Gastroesophageal sphincter (tissue), 4 donors: ENCODE results near the gene IGSF8. TPM values are rescaled to one million over a fixed set of nuclear protein-coding genes. Genes with fewer than 3 reads are reported as not detected.

Experiments
- ATAC-seq: fragments of 150-250 bp; one replicate; pipeline ENCODE4 v1.9.1; 2016; ENCODE audit warnings: mild to moderate bottlenecking, moderate library complexity
- H3K27ac ChIP-seq, 4 donors: fragments of 200-600 bp; sonication (generic) in 3 of 4; 1 replicate in 3 of 4; 2 replicates in 1 of 4; pipeline ENCODE4 v1.5.1; 2016 to 2019
- H3K27me3 ChIP-seq: fragments of 200-600 bp; sonication (generic); one replicate; pipeline ENCODE4 v1.5.1; 2019
- H3K36me3 ChIP-seq, 2 donors: fragments of 200-600 bp; sonication (generic); one replicate each; pipeline ENCODE4 v1.5.1; 2019; ENCODE audit warnings: control low read depth in 1 of 2
- H3K4me1 ChIP-seq, 3 donors: fragments of 200-600 bp; sonication (generic); 1 replicate in 2 of 3; 2 replicates in 1 of 3; pipeline ENCODE4 v1.5.1; 2016 to 2019; ENCODE audit warnings: control low read depth in 2 of 3
- H3K4me3 ChIP-seq, 2 donors: fragments of 200-600 bp; sonication (generic); one replicate each; pipeline ENCODE4 v1.5.1; 2019; ENCODE audit warnings: mild to moderate bottlenecking in 1 of 2, moderate library complexity in 1 of 2
- H3K9me3 ChIP-seq, 3 donors: fragments of 200-600 bp; sonication (generic); one replicate each; pipeline ENCODE4 v1.5.1; 2017 to 2019; ENCODE audit warnings: control low read depth in 2 of 3
- CTCF ChIP-seq, 4 experiments: fragments of 200-600 bp in 2 of 4; fragments of 450-650 bp in 2 of 4; sonication (generic) in 1 of 4; IDR thresholded peaks; one replicate each; pipeline ENCODE4 v1.5.1; 2017 to 2019; ENCODE audit warnings: antibody characterized with exemption in 4 of 4, mild to moderate bottlenecking in 2 of 4, moderate library complexity in 2 of 4
- EP300 ChIP-seq: sonication (generic); formaldehyde crosslinking; IDR thresholded peaks from one replicate; pipeline ENCODE4 v1.6.1; 2017; ENCODE audit warnings: antibody characterized with exemption, mild to moderate bottlenecking
- POLR2A ChIP-seq, 2 donors: fragments of 450-650 bp; IDR thresholded peaks; one replicate each; pipeline ENCODE4 v1.6.1; 2017; ENCODE audit warnings: antibody characterized with exemption in 2 of 2, mild to moderate bottlenecking in 2 of 2, moderate library complexity in 1 of 2
- POLR2AphosphoS5 ChIP-seq: sonication (generic); formaldehyde crosslinking; IDR thresholded peaks from one replicate; pipeline ENCODE4 v1.6.1; 2017; ENCODE audit warnings: antibody characterized with exemption
- WGBS, 2 donors: methylation state at CpG; one replicate each; pipeline ENCODE4 v1.1.5; 2018; ENCODE audit warnings: low coverage in 1 of 2; 5-methylcytosine and 5-hydroxymethylcytosine counted together
- total RNA-seq, 4 donors: library from RNA; depleted of rRNA; stranded (reverse); fragments of >200 nt; gene quantifications; one replicate each; pipeline ENCODE4 v1.1.0, GENCODE V29; 2016

IGSF8 gene
- total RNA-seq, 4 donors from 2014 or later, result 17.1 to 23.0 (median 19.4) TPM

GRCh38 chr1:160047111-160047991 lies 51.1 kb downstream of the IGSF8 start:
- Histone ChIP-seq H3K27me3 (peaks cover 5% of the 10 kb centered on the region), H3K4me3 (peak overlapping the region in 1 of 2 donors; percentile 5), H3K9me3 (no peaks in the 10 kb centered on the region), H3K27ac (no peak overlapping the region), H3K4me1 (peaks cover 0 to 18% (median 7%) of the 10 kb centered on the region in 3 donors), H3K36me3 (no peaks in the 10 kb centered on the region)
- TF ChIP-seq POLR2A (IDR thresholded peaks at IDR 0.05) (no peak), POLR2AphosphoS5 (no peak), EP300 (no peak), CTCF (IDR thresholded peaks at IDR 0.05) (no peak)
- WGBS, 2 donors, result 58 to 71% methylated on average over 7 of the region's 9 CpGs
- ATAC-seq, result no peak

GRCh38 chr1:160046494-160047110 lies 51.8 kb downstream of the IGSF8 start:
- peaks cover 0 to 18% (median 7%) of the 10 kb centered on the region in 3 donors for H3K4me1 ChIP-seq
- TF ChIP-seq CTCF (IDR thresholded peaks at IDR 0.05), result peak; percentile 52 to 74 (median 58)
- TF ChIP-seq EP300, result no peak
- peak; percentile 26 for TF ChIP-seq POLR2AphosphoS5
- no peak for TF ChIP-seq POLR2A (IDR thresholded peaks at IDR 0.05)
- peaks cover 5% of the 10 kb centered on the region for H3K27me3 ChIP-seq
- no peaks in the 10 kb centered on the region for H3K9me3 ChIP-seq
- H3K27ac ChIP-seq, result no peak overlapping the region
- H3K36me3 ChIP-seq, result no peaks in the 10 kb centered on the region
- H3K4me3 ChIP-seq, result peak overlapping the region in 1 of 2 donors; percentile 5
- ATAC-seq, result peak; percentile 86
- WGBS, 2 donors, result 1 to 5% methylated on average over 4 to 11 of the region's 11 CpGs

GRCh38 chr1:160045653-160046052 lies 52.8 kb downstream of the IGSF8 start:
- Histone ChIP-seq H3K36me3 (no peaks in the 10 kb centered on the region), H3K9me3 (no peaks in the 10 kb centered on the region), H3K4me1 (peaks cover 0 to 18% (median 7%) of the 10 kb centered on the region in 3 donors), H3K4me3 (no peak overlapping the region), H3K27me3 (peaks cover 3% of the 10 kb centered on the region), H3K27ac (no peak overlapping the region)
- 45 to 64% methylated on average over 2 of the region's 2 CpGs for WGBS, 2 donors
- no peak for ATAC-seq
- no peak for TF ChIP-seq POLR2A (IDR thresholded peaks at IDR 0.05)
- no peak for TF ChIP-seq POLR2AphosphoS5
- no peak for TF ChIP-seq EP300
- TF ChIP-seq CTCF (IDR thresholded peaks at IDR 0.05), result no peak

GRCh38 chr1:160043543-160043942 lies 54.9 kb downstream of the IGSF8 start:
- Histone ChIP-seq H3K4me3 (no peak overlapping the region), H3K9me3 (no peaks in the 10 kb centered on the region), H3K36me3 (no peaks in the 10 kb centered on the region), H3K27ac (no peak overlapping the region), H3K4me1 (peaks cover 0 to 18% (median 7%) of the 10 kb centered on the region in 3 donors), H3K27me3 (no peaks in the 10 kb centered on the region)
- ATAC-seq, result no peak
- TF ChIP-seq CTCF (IDR thresholded peaks at IDR 0.05) (no peak), EP300 (no peak), POLR2AphosphoS5 (no peak), POLR2A (IDR thresholded peaks at IDR 0.05) (no peak)

Other genes starting within 250 kb of the IGSF8 start
- gene VSIG8, start 236.0 kb downstream of the IGSF8 start, total RNA-seq, result not detected
- under 1 TPM in 2 of 4 donors, not detected in 2; 0.27 to 0.81 TPM for gene CFAP45, start 198.5 kb downstream of the IGSF8 start, total RNA-seq
- gene TAGLN2, start 173.1 kb downstream of the IGSF8 start, total RNA-seq, result 100 to 1,000 TPM in 3 of 4 donors, 10 to 100 TPM in 1; 75.3 to 239 (median 217) TPM
- under 1 TPM in 2 of 4 donors, not detected in 2; 0.35 to 0.62 TPM for gene IGSF9, start 153.0 kb downstream of the IGSF8 start, total RNA-seq
- gene SLAMF9, start 144.4 kb downstream of the IGSF8 start, total RNA-seq, result not detected
- gene PIGM, start 66.6 kb downstream of the IGSF8 start, total RNA-seq, result 1 to 10 TPM; 3.7 to 5.4 (median 4.4) TPM
- not detected for gene KCNJ10, start 28.5 kb downstream of the IGSF8 start, total RNA-seq
- gene KCNJ9, start 17.1 kb downstream of the IGSF8 start, total RNA-seq, result not detected
- gene ATP1A2, start 17.1 kb upstream of the IGSF8 start, total RNA-seq, result 100 to 1,000 TPM; 100 to 348 (median 142) TPM
- gene ATP1A4, start 53.0 kb upstream of the IGSF8 start, total RNA-seq, result under 1 TPM in 1 of 4 donors, not detected in 3; 0.47 TPM
- gene CASQ1, start 92.0 kb upstream of the IGSF8 start, total RNA-seq, result 1 to 10 TPM; 1.3 to 8.8 (median 2.2) TPM
- gene PEA15, start 106.8 kb upstream of the IGSF8 start, total RNA-seq, result 100 to 1,000 TPM in 3 of 4 donors, 10 to 100 TPM in 1; 94.6 to 325 (median 164) TPM
- 100 to 1,000 TPM; 154 to 211 (median 159) TPM for gene DCAF8, start 163.9 kb upstream of the IGSF8 start, total RNA-seq
- 10 to 100 TPM; 50.0 to 96.8 (median 61.1) TPM for gene PEX19, start 186.5 kb upstream of the IGSF8 start, total RNA-seq
- 100 to 1,000 TPM in 2 of 4 donors, 10 to 100 TPM in 2; 92.3 to 127 (median 111) TPM for gene COPA, start 244.6 kb upstream of the IGSF8 start, total RNA-seq
- 10 to 100 TPM; 41.5 to 49.2 (median 47.5) TPM for gene NCSTN, start 244.8 kb upstream of the IGSF8 start, total RNA-seq